Smooth muscle cell (in vitro differentiated cells): ENCODE data around the gene RCL1. TPM values are rescaled to one million over a fixed set of nuclear protein-coding genes. Genes with fewer than 3 reads are reported as not detected.

Experiments used
- DNase-seq: peaks from one replicate; lab custom pipeline; 2025; ENCODE audit not compliant: unreplicated experiment; lab: John Stamatoyannopoulos, UW
- H2AFZ ChIP-seq: fragments of 200-600 bp; sonication (generic); 2 replicates; pipeline ENCODE4 v1.6.0; 2016; ENCODE audit warnings: antibody characterized with exemption, low read depth, mild to moderate bottlenecking
- H3F3A ChIP-seq: fragments of 200-600 bp; sonication (generic); 2 replicates; pipeline ENCODE4 v1.6.0; 2017; ENCODE audit warnings: antibody characterized with exemption, low read depth
- H3K27ac ChIP-seq: fragments of 200-600 bp; sonication (generic); 2 replicates; pipeline ENCODE4 v1.5.1; 2016; ENCODE audit warnings: low read depth, mild to moderate bottlenecking
- H3K27me3 ChIP-seq: fragments of 200-600 bp; sonication (generic); 2 replicates; pipeline ENCODE4 v1.6.1; 2016; ENCODE audit warnings: low read depth, mild to moderate bottlenecking
- H3K36me3 ChIP-seq: fragments of 200-600 bp; sonication (generic); 2 replicates; pipeline ENCODE4 v1.5.1; 2016; ENCODE audit warnings: low read depth
- H3K4me1 ChIP-seq: fragments of 200-600 bp; sonication (generic); 2 replicates; pipeline ENCODE4 v1.5.1; 2016; ENCODE audit warnings: low read depth
- H3K4me2 ChIP-seq: fragments of 200-600 bp; sonication (generic); 2 replicates; pipeline ENCODE4 v1.6.0; 2016; ENCODE audit warnings: mild to moderate bottlenecking
- H3K4me3 ChIP-seq: fragments of 200-600 bp; sonication (generic); 2 replicates; pipeline ENCODE4 v1.5.1; 2016; ENCODE audit warnings: mild to moderate bottlenecking
- H3K79me2 ChIP-seq: fragments of 200-600 bp; sonication (generic); 2 replicates; pipeline ENCODE4 v1.6.0; 2016; ENCODE audit warnings: low read depth, mild to moderate bottlenecking
- H3K9ac ChIP-seq: fragments of 200-600 bp; sonication (generic); 2 replicates; pipeline ENCODE4 v1.6.0; 2016; ENCODE audit warnings: low read depth
- H3K9me3 ChIP-seq: fragments of 200-600 bp; sonication (generic); replicated peaks from 2 replicates; pipeline ENCODE4 v1.5.1; 2016; ENCODE audit warnings: low read depth
- H4K20me1 ChIP-seq: fragments of 200-600 bp; sonication (generic); 2 replicates; pipeline ENCODE4 v1.6.0; 2016; ENCODE audit warnings: low read depth
- WGBS: methylation state at CpG from one replicate; pipeline ENCODE4 v1.1.7; 2016; ENCODE audit warnings: low lambda C conversion rate; 5-methylcytosine and 5-hydroxymethylcytosine counted together
- polyA plus RNA-seq: library from polyadenylated mRNA; unstranded; fragments of >200 nt; fragmentation: Nextera tagmentation; extraction: Ambion mirVana; gene quantifications from 2 replicates; pipeline ENCODE4 v1.2.1, GENCODE V29; 2016
- total RNA-seq: library from RNA; depleted of rRNA; stranded (reverse); fragments of >200 nt; gene quantifications from 2 replicates; pipeline ENCODE4 v1.2.3, GENCODE V29; 2014
- TF ChIP-seq, protein P1 (sequence below): fragments of 200-600 bp; sonication (generic); IDR thresholded peaks from 2 replicates; pipeline ENCODE4 v1.5.1; 2017; ENCODE audit warnings: borderline replicate concordance, mild to moderate bottlenecking, antibody characterized with exemption; ENCODE audit not compliant: insufficient read depth, poor library complexity, severe bottlenecking

Gene RCL1
- total and polyA plus RNA-seq, 2 experiments from 2014 or later, result 7.9 to 11.1 TPM

DNA sequence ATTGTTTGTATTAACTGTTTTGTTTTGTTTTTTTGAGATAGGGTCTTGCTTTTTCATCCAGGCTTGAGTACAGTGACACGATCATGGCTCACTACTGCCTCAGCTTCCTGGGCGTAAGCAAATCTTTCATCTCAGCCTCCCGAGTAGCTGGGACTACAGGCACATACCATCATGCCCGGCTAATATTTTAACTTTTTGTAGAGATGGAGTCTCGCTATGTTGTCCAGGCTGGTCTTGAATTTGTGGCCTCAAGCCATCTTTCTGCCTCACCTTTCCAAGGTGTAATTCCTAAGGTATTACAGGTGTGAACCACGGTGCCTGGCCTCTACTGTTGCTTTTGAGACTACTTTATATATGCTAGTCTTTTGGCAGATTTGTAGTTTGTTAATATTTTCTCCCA lies 8.4 kb downstream of the RCL1 start:
- H3K27me3 ChIP-seq, result no peaks in the 10 kb centered on the region
- H3K4me2 ChIP-seq, result no peak overlapping the region
- WGBS, result 94% methylated on average over 6 of the region's 6 CpGs
- H2AFZ ChIP-seq, result no peak overlapping the region
- H3K27ac ChIP-seq, result no peak overlapping the region
- DNase-seq, result no peak
- TF ChIP-seq, protein P1, sequence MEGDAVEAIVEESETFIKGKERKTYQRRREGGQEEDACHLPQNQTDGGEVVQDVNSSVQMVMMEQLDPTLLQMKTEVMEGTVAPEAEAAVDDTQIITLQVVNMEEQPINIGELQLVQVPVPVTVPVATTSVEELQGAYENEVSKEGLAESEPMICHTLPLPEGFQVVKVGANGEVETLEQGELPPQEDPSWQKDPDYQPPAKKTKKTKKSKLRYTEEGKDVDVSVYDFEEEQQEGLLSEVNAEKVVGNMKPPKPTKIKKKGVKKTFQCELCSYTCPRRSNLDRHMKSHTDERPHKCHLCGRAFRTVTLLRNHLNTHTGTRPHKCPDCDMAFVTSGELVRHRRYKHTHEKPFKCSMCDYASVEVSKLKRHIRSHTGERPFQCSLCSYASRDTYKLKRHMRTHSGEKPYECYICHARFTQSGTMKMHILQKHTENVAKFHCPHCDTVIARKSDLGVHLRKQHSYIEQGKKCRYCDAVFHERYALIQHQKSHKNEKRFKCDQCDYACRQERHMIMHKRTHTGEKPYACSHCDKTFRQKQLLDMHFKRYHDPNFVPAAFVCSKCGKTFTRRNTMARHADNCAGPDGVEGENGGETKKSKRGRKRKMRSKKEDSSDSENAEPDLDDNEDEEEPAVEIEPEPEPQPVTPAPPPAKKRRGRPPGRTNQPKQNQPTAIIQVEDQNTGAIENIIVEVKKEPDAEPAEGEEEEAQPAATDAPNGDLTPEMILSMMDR, result no peak
- no peaks in the 10 kb centered on the region for H3K36me3 ChIP-seq
- H3K4me1 ChIP-seq, result peaks cover 13% of the 10 kb centered on the region
- no peak overlapping the region for H3K9ac ChIP-seq
- H4K20me1 ChIP-seq, result no peaks in the 10 kb centered on the region
- peaks cover 90% of the 10 kb centered on the region for H3K79me2 ChIP-seq
- H3K4me3 ChIP-seq, result no peak overlapping the region
- H3K9me3 ChIP-seq, result no peaks in the 10 kb centered on the region
- no peaks in the 10 kb centered on the region for H3F3A ChIP-seq

DNA sequence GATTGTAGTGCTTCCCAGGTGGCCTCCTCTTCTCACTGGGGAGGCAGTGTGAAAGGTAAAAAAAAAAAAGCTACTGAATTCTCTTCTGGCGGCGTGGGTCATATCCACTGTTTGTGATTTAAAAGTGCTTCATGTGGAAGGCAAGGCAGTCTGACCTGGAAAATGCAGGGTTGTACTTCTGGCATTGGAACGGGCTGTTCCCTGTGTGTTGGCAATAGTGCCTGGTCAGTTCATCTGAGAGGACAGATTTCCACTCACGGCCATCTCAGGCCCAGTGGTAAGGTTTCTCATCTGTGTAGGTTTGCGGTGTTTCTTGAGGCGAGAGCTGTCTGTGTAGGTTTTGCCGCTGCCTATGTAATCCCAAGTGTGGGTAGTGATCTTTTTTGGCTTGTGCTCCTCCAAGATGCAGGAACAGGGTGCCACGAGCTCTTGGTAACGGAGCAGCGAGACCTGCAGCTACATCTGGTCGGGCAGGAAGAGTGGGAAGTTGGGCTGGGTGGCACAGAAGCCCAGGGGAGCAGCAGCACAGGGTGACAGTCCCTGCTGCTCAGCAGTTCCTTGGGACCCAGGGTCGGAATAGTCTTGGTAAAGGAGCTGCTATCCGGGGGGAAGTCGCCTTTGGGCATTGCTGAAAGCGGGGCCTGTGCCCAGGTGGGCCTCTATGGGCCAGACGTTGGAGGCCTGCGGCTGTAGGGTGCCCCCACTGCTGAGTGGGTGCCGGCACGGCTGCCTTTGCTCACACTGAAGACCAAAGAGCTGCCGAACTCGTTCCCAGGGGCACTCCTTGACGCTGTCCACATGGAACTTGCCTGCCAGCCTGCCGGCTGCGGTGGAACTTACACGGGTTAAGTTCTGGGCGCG lies 11.2 kb downstream of the RCL1 start:
- H3K4me3 ChIP-seq, result no peak overlapping the region
- H3K4me1 ChIP-seq, result no peaks in the 10 kb centered on the region
- no peak overlapping the region for H3K27ac ChIP-seq
- no peaks in the 10 kb centered on the region for H3K9me3 ChIP-seq
- H3K4me2 ChIP-seq, result no peak overlapping the region
- TF ChIP-seq, protein P1, result no peak
- H4K20me1 ChIP-seq, result no peaks in the 10 kb centered on the region
- no peaks in the 10 kb centered on the region for H3F3A ChIP-seq
- no peak overlapping the region for H3K9ac ChIP-seq
- no peaks in the 10 kb centered on the region for H3K36me3 ChIP-seq
- H3K79me2 ChIP-seq, result peaks cover 97% of the 10 kb centered on the region
- WGBS, result 94% methylated on average over 23 of the region's 27 CpGs
- no peaks in the 10 kb centered on the region for H3K27me3 ChIP-seq
- H2AFZ ChIP-seq, result no peak overlapping the region
- DNase-seq, result no peak

GRCh38 chr9:4804531-4805016 lies 11.8 kb downstream of the RCL1 start:
- H3K27ac ChIP-seq, result no peak overlapping the region

More at GRCh38 chr9:4804531-4805016, 11.8 kb downstream of the RCL1 start:
- Histone ChIP-seq H3K9me3 (no peaks in the 10 kb centered on the region), H2AFZ (no peak overlapping the region), H3K4me2 (no peak overlapping the region), H3K4me1 (no peaks in the 10 kb centered on the region), H3K36me3 (no peaks in the 10 kb centered on the region), H3K79me2 (peaks cover 97% of the 10 kb centered on the region), H3K27me3 (no peaks in the 10 kb centered on the region), H3K9ac (no peak overlapping the region), H3K4me3 (no peak overlapping the region), H3F3A (no peaks in the 10 kb centered on the region), H4K20me1 (no peaks in the 10 kb centered on the region)
- no peak for DNase-seq
- 95% methylated on average over 28 of the region's 28 CpGs for WGBS
- TF ChIP-seq, protein P1, result no peak
